GM11168 (cell line): Measurements from ENCODE around the gene PRR36.

Source experiments
- in situ Hi-C: fragments of 300-500 bp; cut with MboI; formaldehyde crosslinking; loops from one replicate; pipeline ENCODE4 v1.12.0; 2022; ENCODE audit warnings: low sequenced_read_pairs; ENCODE audit not compliant: unreplicated experiment

The PRR36 gene

GRCh38 chr19:7848779-7849457, 25.3 kb downstream of the PRR36 start:
- in situ Hi-C loops = no loop called here

GRCh38 chr19:7847664-7848063, 26.5 kb downstream of the PRR36 start:
- in situ Hi-C loops = no loop called here

- in situ Hi-C loops = no loop called here
These were observed 28.0 kb downstream of the PRR36 start for GRCh38 chr19:7846155-7846646.

- in situ Hi-C loops = no loop called here
These were observed 28.6 kb downstream of the PRR36 start for GRCh38 chr19:7845390-7846154.

- in situ Hi-C loops = no loop called here
These were observed 29.2 kb downstream of the PRR36 start for GRCh38 chr19:7844951-7845350.

GRCh38 chr19:7844405-7844804, 29.8 kb downstream of the PRR36 start:
- in situ Hi-C loops = no loop called here

GRCh38 chr19:7843521-7843920, 30.7 kb downstream of the PRR36 start:
- in situ Hi-C loops = no loop called here

- in situ Hi-C loops = no loop called here
These were observed 31.4 kb downstream of the PRR36 start for GRCh38 chr19:7842661-7843294.

GRCh38 chr19:7841751-7842660, 32.2 kb downstream of the PRR36 start:
- in situ Hi-C loops = no loop called here

GRCh38 chr19:7840629-7841028, 33.6 kb downstream of the PRR36 start:
- in situ Hi-C loops = no loop called here

- in situ Hi-C loops = no loop called here
These were observed 34.7 kb downstream of the PRR36 start for GRCh38 chr19:7839476-7839875.

- in situ Hi-C loops = no loop called here
These were observed 40.7 kb downstream of the PRR36 start for GRCh38 chr19:7833225-7834099.

GRCh38 chr19:7832781-7833180, 41.4 kb downstream of the PRR36 start:
- in situ Hi-C loops = no loop called here

GRCh38 chr19:7832009-7832408, 42.2 kb downstream of the PRR36 start:
- in situ Hi-C loops = no loop called here

GRCh38 chr19:7831452-7831851, 42.7 kb downstream of the PRR36 start:
- in situ Hi-C loops = no loop called here

GRCh38 chr19:7830823-7831222, 43.4 kb downstream of the PRR36 start:
- in situ Hi-C loops = no loop called here

GRCh38 chr19:7830272-7830771, 43.9 kb downstream of the PRR36 start:
- in situ Hi-C loops = no loop called here

GRCh38 chr19:7829561-7830271, 44.5 kb downstream of the PRR36 start, which contains the start of gene EVI5L:
Gene EVI5L (plus strand): TSS chr19:7830218. CDS start chr19:7846543, 16,325 bp downstream.
- in situ Hi-C loops = no loop called here
